HG02623 (cell line): Measurements from ENCODE around the gene SEPTIN5.

ENCODE experiments used
- ATAC-seq: cut with Tn5 transposase; IDR thresholded peaks from one replicate; pipeline ENCODE4 v1.9.1; 2021; ENCODE audit warnings: moderate library complexity; ENCODE audit not compliant: unreplicated experiment

Gene SEPTIN5

DNA sequence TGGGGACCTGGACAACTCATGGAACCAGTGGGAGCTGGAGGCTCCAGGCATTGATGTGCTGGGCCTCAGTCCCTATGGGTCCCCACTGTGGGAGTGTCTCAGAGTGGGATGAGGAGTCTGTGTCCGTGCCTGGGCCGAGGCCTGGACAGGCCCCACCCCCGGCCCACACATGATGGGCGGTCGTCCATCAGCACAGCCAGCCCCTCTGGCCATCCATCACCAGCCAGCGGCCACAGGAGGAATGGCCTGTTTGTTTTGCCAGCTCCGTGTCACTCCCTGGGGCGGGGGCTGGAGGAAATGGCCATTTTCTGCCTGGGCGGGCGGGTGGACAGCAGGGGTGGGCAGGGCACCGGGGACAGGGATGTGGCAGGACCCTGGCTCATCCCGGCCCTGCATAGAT, 33.2 kb downstream of the SEPTIN5 start:
- ATAC-seq, result no peak

DNA sequence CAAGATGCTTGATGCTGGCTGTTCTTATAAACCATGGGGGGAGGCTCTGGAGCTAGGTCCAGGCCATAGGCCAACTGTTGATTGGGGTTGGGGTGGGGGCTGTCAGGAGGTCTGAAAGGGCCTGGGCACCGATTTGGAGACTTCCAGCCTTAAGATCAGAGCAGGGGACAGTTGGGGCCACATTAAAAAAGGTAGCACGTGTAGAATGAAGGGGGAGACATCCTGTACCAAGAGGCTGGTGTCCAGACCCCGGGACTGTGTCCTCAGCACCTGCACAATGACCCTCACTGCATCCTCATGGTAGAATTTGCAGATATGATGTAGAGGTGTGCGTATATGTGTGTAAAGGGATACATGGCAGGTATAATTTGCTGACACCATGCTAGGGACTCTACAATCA, 33.8 kb downstream of the SEPTIN5 start:
- no peak for ATAC-seq

DNA sequence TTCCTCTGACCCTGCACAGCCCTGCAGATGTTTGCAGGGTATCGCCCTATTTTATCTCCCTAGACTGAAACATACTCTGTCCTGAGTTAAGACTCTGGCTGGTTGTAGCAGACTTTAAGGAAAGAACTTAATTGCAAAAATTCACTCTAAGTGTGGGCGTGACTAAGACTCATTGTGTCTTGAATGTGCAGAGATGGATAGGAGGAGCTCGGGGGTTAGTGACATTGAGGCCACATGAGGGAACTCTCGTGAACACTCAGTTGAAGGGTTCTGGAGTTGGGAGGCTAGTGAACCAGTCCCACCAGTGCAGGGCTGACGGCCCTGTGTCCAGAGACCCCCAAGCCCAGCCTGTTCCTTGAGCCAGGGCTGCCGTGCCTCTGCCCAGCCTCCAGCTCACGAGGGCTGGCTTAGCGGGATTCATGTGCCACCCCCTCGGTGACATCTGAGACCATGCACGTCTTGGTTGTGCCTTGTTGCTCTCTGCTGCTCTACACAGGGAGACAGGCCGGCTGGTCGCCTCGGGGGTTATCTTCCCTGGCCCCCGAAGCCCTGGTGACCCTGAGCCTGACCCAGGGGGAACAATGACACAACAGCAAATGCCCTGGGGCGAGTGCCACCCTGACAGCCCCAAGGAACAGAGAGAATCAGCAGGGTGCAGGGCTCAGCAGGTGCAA, 34.8 kb downstream of the SEPTIN5 start:
- ATAC-seq, result no peak

DNA sequence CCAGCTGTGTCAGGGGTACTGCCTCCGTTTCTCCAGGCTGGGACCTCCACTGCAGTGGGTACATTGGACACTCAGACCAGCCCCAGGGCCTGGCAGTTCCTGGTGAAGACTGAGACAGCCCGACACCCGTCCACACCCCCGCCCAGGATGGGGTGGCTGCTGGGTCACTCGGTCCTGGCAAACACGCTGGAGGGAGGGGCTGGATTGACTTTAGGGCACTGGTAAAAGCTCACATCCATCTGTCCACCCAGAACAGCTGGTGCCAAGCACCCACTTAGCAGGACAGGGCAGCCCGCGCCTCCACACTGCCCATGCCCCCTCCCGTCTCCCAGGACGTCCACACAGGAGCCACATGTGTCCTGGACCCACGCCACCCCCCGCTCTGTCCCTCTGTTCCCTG, 35.6 kb downstream of the SEPTIN5 start:
- no peak for ATAC-seq

DNA sequence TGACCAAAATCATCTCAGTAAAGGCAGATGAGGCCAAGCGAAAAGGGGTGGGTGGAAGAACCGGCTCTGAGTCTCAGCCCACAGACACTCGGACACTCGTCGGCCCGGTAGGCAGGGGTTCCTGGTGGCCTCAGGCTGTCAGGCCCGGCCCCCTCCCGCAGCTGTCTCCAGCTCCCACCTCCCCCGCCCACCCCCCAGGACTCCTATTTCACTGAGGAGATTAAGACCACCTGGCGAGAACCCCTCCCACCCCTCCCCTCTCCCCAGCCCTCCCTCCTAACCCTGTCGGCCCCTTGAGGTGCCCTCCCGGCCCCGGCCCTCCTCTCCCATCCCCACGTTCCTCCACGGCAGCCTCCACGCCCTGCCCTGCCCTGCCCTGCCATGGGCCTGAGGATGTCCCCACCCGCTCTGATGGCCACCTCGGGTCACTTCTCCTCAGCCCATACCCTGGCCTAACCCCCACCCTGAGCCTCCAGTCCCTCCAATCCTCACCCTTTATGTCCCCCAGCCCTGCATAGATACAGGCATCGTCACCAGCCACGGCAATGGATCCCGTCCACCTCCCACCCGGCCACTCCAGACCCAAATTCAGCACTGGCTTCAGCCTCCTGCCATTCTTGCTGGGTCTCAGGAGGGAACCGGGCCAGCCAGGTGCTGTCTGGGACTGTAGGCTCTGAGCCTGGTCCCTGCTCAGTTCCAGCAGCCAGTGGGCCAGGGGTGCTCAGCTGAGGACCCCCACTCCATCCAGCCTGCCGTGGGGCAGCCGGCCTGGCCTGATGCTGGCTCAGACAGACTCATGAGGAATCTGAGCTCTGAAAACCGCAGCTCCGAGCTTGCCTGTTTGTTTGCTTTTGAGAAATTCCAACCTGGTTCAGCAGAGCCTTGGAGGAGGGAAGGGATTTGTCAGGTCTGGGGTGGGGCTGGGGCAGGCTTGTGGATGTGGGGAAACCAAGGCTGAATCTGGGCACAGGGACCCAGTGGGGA, 36.5 kb downstream of the SEPTIN5 start:
- ATAC-seq, result no peak

DNA sequence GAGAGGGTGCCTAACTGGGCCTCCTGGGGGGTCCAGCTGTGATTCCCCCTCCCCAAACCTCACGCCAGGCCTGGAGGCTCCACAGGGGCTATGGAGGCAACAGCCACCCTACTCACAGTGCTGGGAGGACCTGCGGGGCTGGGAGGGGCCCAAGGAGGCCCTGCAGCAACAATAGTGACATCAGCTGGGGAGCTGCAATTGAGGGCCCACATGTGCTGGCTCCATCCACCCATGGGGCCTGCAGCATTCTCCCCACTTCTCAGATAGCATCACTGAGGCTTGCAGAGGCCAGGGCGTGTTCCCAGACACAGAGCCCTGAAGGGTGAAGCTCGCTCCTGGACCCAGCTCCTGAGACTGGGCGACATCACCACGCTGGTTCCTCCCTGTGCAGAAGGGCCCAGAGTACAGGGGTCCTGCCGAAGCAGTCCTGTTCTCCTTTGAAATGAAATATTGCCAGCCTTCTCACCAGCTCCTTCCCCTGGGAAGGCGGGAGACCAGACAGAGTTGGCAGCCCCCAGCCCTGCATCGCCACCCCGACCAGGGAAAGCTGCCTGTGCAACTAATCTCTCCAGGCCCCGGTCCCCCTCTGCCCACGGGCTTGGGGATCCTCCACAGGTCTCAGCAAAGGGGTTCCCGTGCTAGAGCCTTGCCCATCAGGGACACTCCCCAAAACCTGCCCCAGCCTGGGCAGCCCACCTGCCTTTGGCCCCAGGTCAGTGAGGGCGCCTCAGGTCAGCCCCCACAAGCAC, 37.4 kb downstream of the SEPTIN5 start:
- ATAC-seq, result no peak

DNA sequence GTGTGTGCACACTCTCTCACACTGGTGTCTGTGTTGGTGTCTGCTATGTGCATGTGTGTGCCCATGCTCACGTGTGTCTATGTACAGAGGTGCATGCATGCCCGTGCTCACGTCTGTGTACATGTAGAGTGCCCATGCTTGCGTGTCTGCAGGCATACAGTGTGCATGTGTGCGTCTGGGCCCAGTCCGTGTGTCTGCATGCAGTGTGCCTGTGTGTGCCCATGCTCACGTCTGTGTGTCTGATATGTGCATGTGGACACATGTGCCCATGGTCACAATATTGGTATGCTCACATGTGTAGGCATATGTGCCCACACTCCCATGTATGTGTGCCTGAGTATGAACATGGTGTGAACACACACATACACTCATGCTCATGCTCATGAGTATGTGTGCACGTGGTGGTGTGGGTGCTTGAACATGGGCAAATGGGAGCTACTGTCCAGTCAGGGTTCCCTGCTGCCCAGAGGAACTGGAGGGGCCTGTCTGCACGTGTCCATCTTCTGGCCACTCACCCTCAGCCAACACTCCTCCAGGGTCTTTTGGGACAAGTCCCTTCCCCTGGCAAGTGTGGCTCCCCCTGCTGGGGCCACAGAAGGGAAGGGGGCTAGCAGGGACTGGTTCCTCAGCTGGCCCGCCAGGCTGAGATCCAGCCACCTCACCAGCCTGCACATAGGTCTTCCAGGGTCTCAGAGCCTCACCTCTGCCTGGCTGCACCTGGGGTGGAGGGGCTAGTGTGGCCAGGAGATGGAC, 39.0 kb downstream of the SEPTIN5 start:
- no peak for ATAC-seq

DNA sequence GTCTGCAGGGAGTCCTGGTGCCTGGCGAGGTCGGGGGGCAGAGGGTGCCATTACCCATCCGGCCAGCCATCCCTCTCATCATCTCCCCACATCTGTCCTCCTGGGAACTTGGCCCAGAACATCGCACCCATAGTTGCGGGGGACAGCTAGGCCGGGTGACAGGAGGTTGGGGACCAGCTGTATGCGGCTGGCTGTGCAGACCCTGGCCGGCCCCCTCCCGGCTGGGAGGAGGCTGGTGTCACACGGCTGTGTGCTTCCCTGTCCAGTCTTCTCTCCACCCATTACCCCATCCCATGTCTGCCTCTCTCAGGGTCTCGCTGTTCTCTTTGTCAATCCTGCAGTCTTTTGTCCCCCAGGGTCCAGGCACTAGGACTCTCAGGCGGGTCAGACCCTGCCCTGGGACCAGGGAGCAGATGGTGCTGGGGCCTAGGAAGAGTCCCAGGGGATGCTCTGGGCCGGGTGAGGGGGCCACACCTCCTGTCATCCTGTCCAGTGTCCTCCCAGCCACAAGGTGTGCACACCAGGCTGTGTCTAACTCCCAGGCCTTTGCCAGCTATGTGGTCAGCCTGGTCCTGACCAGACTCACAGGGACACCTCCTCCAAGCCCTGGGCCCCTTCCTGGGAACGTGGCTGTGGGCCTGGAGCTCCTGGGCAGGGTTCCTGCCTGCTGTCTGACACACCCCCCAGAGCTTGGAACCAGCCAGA, 39.8 kb downstream of the SEPTIN5 start:
- no peak for ATAC-seq

DNA sequence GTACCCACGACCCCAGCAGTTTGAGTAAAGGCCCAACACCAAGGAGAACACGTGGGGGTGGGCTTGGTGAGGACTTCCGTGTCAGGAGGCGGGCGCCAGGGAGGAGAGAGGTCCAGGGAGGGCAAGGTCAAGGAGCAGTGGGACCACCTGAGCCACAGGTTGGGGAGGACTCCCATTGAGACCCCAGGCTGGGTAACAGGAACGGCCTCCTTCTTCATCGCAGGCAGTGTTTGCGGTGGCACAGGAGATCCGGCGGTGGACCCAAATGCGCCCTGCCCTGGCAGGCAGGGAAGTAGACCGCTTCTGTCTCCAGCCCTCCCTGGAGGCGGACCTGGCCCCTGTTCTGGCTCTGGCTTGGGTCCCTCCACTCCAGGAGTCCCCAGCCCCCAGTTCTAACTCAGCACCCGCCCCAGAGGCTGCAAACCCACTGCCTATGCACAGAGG, 40.4 kb downstream of the SEPTIN5 start:
- ATAC-seq, result no peak

DNA sequence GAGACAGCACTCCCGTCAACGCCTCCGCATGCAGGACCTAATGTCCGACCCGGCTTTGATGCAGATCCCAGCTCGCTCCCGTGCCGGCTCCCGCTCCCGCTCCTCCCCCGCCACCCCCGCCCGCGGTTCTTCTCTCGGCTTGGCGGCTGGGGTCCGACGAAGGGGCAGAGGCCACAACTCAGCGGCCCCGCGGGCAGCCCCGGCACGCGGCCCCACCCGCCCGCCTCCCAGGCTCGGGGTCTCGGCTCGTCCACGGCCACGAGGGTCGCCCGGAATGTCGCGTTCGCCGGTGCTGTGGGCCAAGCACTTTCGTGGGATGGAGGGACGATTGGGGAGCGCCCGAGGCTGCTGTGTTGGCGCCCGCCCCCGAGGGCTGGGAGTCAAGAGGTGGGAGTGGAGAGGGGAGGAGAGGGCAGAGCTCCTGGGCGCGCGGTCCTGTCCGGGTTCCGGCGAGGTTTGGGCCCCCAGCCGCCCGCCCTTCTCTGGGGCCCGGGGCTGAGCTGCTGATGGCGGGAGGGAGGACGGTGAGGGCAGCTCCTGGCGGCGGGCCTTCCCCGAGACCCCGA, 40.9 kb downstream of the SEPTIN5 start:
- ATAC-seq, result no peak

DNA sequence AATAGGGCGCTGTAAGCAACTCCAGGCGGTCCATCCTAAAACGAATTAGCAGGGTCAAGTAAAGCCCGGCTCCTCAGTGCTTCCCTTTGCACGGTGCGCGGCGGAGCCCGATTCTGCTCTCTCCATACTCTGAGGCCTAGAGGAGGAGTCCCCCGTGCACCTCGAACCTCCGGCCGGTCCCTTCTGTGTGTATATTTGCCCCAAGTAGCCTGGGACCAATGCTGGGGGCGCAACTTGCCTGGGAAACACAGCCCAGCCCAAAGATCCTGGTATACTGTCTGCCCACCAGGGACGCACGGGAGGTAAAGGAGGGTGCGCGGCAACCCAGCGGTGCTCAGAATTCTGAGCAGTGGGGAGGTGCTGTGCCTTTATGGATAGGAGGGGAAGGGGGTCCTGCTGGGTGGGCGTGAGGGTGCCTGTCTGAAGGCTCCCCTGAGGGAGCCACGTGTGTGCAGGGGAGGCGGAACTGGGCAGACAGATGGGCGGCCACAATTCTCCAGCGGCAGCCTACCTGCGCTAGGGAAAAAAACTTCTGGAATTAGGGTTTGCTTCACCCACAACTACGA, 41.5 kb downstream of the SEPTIN5 start:
- ATAC-seq, result no peak

DNA sequence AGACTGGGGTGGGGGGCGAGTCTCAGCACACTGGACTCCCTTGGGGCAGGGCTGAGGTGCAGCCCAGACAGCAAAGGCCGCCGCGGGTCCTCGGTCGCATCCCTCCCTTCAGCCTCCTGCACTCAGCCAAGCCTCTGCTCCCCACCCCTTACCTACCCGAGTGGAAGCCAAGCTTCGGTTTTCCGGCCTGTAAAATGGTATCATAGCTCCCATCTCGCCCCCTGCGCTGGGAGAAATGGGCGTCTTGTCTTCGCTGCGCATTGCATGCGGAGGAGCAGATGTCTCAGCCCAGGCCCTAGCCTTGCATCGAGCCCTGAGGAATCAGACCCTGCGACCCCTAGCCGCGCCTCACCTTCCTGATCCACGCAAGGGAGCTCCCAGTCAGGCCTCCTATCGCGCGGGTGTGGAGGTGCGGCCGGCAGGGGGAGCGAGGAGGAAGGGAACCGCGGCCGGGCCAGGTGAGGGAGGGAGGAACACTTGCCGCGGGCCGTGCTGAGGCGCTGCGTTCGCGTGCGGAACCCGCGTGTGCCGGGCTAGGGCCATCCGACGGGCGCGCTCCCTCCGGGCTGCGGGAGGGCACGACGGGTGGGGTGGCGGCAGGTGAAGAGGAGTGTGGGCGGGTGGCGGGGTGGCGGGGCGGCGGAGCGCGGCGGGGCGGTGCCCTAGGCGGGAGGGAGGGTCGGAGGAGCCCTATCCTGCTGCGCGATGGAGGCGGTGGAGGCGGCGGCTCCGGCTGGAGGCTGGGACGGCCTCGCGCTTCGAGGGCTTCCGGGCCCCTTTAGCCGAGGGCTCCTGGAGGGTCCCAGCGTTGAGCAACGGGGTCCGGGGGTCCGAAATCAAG, 42.2 kb downstream of the SEPTIN5 start:
- ATAC-seq, result no peak

DNA sequence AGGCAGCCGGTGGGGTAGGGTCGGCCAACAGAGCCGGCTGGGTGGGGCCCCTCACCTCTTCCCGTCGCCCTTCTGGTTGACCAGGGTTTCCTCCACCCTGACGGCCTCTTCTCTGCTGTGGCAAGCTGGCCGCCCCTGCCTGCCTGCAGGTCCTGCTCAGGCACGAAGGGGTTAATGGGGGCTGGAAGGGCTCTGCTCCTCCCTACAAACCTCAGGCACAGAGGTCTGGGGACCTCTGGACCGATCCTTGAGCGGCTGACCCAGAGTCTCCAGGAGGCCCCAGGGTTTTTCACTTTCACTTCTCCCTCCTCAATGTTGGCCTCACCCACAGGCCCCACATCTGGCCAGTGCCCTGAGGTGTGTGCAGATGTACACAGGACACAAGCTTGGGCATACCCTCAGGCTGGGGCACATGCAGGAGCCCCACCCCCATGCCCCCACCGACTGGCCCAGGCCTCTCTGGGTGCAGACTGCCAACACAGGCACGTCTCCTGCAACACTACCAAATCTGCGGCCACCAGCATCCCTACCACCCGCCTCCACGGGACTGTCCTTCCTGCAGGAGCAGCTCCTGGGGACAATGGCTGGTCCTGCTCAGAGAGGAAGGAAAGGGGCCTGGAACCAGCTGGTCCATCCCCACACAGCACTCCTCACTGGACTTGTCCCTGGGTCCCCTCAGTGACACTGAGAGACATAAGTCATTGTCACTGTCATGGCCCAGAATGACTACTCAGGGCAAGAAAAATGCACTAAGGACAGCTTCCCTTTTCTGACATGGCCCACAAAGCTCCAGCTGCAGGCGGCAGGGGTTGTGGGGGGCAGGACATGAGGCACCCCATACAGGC, 43.1 kb downstream of the SEPTIN5 start:
- no peak for ATAC-seq

DNA sequence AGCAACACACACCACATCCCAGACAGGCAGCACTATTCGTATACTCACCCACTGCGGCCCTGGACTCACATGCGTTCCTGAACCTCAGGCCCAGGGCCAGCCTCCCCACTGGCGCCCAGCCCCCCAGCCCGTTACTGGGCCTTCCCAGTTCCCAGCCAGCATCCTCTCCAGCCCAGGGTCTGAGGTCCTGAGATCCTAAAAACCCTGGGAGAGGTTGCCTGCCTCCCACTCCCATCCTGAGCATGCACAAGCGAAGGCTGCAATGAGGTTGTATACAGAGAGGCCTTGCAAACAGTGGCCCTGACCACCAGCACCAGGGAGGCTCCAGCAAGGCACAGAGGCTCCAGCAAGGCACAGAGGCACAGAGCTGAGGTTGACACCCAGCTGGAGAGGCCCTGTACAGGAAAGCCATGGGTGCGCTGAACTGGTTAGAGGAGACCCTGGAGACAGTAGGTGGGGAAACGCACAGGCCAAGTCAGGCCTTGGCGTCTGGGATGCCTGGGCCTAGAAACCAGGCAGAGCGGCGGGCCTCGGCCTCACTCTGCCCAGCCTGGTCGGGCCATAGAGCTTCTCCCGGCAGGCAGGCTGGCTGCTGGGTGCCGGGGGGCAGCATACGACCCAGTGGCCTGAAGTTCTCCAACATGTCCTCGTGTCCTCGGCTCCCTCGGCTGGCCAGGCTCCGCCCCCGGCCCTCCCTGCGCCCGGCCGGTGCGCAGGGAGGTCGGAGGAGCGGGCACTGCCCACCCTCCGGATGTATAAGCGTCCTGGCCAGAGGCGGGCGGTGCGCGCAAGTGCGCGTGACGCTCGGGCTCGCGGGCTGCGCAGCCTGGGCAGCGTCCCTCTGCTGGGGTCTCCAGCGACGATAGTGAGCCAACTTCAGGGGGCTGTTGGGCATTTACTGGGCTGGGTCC, 43.9 kb downstream of the SEPTIN5 start:
- no peak for ATAC-seq

DNA sequence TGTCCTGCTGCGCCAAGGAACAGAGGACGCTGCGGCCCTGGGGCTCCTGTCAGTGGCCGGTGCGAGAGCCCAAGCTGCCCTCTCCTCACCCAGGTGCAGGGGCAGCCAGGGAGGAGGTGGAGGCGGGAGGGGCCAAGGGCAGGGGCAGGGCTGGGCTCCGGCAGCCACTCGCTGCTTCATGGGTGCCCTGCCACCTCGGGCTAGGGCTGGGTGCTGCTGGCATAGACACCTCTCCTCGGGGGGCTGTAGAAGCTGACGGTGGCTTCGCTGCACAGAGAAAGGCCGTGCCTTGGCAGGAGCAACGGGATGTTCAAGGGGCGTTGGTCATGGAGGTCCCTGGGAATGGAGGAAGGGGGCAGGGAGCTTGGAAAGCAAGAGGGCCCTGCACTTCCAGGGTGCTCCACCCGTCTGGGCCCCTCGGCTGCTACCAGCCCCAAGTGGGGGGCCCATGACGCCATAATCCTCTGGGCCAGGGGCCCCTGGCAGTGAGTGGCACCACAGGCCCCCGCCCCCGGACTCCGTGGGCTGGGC, 44.7 kb downstream of the SEPTIN5 start:
- ATAC-seq, result no peak

DNA sequence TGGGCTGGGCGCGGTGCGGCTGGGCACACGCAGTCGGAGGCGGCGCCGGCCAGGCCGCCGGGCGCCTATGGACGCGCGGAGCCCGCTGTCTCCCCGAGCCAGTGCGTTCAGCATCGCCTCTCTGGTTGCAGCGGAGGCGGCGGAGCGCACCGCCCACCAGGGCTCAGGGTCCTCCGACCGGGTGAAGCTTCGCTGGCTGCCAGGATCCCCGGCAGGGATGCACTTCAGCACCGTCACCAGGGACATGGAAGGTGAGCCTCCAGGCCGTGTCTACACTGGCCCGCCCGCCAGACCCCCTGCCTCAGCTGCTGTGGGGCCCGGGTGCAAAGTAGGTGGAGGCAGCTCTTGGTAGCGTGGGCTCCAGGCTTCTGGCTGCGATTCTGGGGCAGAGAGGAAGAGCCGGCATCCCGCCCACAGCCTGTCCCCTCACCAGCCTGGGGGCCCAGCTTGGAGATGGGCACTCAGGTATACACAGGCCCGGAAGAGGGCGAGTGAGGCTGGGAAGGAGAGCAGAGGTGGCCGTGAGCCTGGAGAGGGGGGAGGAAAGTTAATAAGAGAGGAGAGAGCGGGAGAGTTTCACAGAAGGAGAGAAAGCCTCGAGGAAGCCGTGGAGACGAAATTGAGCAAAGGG, 45.2 kb downstream of the SEPTIN5 start:
- no peak for ATAC-seq
